Stimulated activated CD8-positive, alpha-beta memory T cell treated with anti-CD3 and anti-CD28 coated beads, Interleukin-2, amount 100 ng/mL, for 1 hour (primary cell): ENCODE data around the gene HERC5.
A peak's percentile ranks its signal among the peaks of the same experiment; 100 is the strongest.
"Not testable (repeated sequence)": the region's sequence is repeated elsewhere in the genome, so short reads cannot be mapped to it uniquely, and the experiment has no call there.

Experiments used
- DNase-seq, 2 donors: peaks; one replicate each; pipeline ENCODE4 v3.0.0-alpha.2; 2020; ENCODE audit warnings: low read depth in 2 of 2

The HERC5 gene

DNA sequence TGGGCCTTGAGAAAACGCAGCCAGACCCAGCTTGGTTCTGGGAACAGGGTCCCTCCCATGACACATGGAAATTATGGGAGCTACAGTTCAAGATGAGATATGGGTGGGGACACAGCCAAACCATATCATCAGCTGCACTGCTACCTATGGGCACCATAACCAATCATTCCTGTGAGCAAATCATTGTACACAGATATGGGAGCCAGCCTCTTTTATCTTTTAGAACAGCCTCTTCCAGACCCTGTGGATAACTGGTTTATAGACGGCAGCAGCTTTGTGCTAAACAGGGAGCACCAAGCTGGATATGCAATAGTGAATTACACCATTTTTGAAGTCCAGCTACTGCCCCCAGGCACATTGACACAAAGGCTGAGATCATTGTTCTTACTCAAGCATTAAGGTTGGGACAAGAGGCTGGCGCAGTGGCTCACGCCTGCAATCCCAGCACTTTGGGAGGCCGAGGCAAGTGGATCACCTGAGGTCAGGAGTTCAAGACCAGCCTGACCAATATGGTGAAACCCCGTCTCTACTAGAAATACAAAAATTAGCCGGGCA, 8.6 kb upstream of the HERC5 start:
- DNase-seq = not testable (repeated sequence)

DNA sequence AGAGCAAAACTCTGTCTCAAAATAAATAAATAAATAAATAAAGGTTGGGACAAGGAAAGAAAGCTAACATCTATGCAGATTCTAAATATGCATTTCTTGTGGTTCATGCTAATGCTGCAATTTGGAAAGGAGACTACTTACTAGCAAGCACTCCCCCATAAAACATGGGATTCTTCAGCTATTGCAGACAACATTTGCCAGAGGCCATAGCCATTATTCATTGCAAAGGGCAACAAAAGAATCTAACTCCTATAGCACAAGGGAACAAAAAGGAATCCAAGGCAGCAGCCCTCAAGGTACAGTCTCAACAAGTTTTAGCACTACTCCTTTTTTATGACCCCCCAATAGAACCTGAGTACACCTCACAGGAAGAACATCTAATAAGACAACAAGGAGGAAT, 8.0 kb upstream of the HERC5 start:
- no peak for DNase-seq

DNA sequence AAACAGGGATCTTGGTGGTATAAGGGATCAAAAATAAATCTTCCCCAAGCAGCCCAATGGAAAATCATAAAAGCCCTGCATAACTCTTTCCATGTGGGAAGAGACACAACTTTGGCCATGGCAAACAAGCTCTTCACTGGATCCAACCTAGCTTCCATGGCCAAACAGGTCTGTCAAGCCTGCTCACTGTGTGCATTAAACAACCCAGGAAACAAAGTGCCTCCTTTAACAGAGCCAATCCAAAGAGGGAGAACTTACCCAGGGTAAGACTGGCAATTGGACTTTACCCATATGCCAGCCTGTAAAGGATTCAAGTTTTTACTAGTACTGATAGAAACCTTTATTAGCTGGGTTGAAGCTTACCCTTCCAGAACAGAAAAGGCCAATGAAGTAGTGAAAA, 7.6 kb upstream of the HERC5 start:
- DNase-seq = no peak

DNA sequence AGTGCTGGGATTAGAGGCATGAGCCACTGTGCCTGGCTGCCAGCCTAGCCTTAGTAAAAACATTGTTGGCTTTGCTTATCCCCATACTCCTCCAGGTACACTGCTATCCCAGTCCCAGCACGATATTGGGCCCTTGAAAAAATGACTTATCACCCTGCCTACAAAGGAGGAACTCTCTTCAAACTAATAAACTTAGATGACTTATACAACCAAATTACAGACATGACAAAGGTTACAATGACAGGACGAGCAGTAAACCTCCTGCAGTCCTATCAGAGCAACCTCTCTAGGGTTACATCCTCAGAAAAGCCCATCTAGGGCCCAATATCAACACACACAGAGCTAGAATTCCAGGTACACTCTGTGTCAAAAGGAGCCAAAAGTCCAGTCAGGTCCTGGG, 5.7 kb upstream of the HERC5 start:
- DNase-seq = no peak

DNA sequence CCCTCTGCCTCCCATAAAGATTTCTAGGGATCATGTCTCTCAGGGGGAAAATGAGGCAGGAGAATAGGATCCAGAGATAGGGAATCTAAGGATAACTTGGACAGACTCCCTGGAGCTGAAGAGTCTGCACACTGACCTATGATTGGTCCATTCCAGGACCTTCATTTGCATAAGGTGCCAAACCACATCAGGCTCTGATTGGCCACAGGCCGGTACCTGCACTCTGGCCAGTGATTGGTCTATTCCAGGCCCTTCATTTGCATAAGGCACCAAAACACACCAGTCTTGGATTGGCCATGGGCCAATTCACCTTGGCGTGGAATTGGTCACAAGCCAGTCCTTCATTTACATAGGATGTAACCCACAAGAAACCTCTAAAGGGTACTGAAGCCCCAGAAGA, 4.0 kb upstream of the HERC5 start:
- DNase-seq = no peak

DNA sequence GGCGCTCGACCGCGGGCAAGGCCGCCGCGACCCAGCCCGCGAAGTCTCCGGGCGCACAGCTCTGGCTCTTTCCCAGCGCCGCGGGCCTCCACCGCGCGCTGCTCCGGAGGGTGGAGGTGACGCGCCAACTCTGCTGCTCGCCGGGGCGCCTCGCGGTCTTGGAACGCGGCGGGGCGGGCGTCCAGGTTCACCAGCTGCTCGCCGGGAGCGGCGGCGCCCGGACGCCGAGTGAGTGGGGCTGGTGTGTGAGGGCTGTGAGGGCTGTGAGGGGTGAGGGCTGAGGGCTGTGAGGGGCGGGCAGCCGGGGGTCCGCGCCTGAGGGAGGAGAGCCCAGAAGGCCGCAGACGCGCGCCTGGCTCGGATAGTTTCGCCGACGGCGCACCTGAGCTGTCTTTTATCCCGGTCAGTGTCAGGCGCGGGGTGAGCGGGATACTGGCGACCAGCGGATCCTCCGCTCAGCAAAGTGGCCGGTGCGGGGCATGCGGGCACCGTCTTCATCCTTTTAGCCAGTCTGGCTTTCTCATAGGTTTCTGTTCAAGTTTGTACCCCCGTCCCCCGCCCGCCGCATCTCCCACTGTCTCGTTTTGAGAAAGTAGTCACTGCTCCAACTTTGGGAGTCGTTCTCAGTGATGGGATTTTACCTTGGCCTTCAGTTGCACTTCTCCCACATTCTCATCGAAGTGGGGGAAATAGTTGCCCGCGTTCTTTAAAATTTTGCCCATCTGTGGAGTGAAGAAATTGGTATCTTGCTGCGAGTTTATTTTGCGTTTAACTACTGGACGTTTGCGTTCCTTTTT, 586 bp downstream of the HERC5 start:
- peak; percentile 15 to 24 for DNase-seq

DNA sequence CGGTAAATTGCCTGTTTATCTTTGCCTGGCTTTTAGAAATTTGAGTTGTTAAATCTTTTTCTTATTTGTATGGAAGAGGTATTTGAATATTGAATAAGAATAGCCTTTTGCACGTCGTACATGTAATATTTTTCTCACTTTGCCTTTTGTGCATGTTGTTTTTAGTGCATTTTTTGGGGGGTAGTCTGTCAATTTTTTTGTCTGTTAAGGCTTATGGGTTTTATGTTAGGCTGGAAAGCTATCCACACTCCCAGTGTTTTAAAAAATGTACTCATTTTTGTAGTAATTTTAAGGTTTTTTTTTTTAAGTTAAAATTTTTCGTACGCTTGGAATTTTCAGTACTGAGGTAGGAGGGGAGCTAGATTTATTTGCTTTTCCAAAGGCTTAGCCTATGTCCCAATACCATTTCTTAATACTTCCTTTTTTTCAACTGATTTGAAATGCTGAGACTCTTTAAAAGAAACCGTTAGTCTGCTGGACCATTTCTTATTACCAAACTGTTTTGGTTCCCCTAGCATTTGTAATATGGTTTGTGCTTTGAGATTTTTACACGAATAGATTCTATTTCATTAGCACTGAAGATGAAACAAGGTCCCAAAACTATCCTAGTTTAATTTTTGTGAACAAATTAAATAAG, 1.3 kb downstream of the HERC5 start:
- DNase-seq = no peak

DNA sequence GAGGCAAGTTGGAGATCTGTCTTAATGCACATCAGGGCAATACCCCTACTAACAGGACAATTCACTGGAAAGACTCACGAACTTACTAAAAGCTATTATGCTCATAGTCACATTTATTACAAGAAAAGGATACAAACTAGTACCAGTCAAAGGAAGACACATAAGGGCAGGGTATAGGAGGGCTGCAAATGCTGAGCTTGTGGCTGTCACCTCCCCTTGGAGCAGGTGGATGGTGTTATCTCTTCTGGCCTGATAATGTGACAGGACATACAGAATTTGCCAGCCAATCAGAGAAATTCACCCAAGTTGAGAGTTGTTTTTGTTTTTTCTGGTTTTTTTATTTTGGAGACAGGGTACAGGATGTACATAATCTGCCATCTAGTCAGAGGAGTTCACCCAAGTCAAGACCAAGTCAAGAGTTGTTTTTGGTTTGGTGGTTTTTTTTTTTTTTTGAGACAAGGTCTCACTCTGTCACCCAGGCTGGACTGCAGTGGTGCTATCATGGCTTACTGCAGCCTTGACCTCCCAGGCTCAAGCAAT, 8.8 kb downstream of the HERC5 start:
- DNase-seq = no peak

DNA sequence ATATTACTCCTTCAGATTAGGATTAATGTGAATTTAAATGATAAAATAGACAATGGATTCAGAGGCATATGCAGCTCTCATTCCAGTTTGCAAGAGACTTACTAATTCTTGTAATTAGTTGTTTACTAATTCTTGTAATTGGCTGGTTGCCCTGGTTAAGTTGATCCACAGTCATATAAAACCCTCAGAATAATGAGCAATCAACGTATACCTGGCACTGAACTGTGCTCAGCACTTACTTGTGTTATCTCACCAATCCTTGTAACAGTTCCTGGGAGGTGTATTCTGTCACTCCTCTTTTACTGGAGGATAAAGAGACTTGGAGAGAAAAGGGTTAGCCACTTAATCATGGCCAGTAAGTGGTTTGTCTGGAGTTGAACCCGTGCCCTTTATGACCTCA, 10.5 kb downstream of the HERC5 start:
- DNase-seq = no peak

DNA sequence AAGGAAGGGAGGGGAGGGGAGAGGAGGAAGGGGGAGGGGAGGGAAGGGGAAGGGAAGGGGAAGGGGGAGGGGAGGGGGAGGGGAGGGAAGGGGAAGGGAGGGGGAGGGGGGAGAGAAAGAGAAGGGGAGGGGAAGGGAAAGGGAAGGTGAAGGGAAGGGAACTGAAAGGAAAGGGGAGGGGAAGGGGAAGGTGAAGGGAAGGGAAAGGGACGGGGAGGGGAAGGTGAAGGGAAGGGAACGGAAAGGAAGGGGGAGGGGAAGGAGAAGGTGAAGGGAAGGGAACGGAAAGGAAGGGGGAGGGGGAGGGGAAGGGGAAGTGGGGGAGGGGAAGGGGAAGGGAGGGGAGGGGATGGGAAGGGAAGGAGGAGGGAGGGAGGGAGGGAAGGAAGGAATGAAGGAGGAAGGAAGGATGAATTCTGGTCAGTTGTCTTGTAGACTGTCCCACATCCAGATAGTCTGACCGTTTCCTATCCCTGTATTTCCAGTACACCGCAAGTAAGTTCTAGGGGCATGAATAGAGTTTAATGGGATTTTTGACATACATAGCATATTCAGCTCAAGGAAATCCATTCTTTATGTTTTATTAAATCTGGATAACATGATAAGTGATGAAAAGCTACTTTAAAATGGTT, 20.4 kb downstream of the HERC5 start:
- DNase-seq = no peak

DNA sequence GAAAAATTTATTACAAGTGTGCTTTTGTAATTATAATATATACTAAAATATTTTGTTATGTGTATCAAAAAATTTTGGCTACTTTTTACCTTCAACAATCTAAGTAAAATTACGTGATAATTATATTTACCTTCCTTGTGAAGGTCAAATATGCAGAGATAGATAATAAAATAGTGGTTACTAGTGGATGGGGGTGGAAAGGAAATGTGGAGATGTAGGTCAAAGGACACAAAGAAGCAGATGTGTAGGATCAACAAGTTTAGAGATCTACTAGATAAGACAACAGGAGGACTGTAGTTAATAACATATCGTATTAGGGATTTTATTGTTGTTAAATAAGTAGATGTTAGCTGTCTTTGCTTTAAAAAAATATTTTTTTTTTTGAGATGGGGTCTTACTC, 21.3 kb downstream of the HERC5 start:
- DNase-seq = no peak

DNA sequence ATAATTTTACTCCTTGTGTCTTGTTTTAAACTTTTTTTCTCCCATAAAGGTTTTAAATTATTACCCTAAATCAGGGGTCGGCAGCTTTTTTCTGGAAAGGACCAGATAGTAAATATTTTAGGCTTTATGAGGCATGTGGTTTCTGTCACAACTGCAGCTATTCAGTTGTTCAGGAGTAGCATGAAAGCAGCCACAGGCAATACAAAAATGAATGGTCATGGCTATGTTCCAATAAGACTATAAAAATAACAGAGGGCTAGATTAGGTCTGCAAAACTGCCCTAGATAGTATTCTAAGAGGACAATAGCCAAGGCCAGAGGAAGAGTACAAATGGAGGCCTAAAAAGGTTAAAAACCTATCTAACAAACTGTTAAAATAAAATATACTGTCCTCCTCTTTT, 24.6 kb downstream of the HERC5 start:
- no peak for DNase-seq

DNA sequence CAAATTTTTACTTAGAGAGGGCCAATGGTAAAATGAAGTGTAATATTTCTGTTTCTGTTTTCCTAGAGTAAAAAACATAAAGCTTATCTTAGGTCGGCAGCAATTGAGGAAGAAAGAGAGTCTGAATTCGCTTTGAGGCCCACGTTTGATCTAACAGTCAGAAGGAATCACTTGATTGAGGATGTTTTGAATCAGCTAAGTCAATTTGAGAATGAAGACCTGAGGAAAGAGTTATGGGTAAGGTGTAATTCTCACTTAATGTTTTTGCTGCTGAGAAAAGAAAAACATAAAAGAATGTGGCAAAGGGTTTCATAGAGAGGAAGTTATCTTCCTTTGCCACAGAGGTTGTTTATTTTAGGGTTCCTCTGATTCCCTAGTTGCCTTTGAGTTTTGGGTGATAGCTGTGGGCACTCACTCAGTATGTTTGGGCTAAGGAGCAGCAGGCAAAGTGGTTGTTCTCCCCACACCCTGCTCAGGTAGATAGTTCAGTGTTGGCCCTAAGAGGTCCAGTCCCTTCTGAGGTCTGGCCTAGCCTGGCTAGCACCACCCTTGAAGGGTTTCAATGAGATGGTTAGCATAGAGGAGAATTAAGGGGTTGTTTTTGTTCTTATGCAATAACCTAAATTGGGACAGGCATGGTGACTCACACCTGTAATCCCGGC, 32.3 kb downstream of the HERC5 start:
- DNase-seq = no peak

DNA sequence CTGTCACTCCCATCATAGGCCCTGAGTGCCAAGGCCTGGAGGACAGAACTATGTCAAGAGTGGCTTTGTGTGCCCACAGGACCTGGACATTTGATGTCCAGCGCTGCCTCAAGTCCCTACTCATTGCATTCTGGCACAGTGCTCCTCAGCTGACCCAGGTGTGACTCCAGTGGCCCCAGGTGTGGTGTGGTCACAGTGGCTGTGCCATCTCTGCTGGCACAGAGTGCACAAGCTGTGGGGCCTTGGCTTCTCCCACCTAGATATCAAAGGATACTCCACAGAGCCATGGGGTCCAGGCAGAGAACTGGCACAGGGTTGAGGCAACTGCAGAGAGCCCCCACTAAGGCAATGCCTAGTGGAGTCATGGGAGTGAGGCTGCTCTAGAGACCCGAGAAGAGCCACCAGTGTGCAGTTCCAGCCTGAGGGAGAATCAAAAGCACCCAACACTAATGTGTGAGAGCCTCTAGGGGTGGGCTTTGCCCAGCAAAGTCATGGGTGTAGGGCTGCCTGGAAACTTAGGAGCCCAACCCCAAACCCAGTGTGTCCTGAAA, 41.0 kb downstream of the HERC5 start:
- no peak for DNase-seq

DNA sequence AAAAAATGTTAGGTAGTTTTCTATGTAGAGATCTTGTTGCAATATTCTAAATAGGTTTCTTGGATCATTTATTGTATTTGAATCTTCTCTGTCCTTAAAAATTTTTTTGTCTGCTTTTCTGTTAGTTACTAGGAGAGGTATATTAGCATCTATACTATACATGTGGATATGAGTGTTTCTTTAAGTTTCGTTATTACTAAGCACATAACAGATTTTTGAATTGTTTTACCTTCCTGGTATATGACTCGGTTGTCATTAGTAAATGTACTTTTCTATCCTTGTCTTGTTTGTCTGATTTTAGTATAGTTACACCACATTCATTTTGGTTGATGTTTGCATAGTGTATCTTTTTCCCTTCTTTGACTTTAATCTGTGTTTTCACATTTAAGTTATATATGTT, 46.4 kb downstream of the HERC5 start:
- DNase-seq = no peak

DNA sequence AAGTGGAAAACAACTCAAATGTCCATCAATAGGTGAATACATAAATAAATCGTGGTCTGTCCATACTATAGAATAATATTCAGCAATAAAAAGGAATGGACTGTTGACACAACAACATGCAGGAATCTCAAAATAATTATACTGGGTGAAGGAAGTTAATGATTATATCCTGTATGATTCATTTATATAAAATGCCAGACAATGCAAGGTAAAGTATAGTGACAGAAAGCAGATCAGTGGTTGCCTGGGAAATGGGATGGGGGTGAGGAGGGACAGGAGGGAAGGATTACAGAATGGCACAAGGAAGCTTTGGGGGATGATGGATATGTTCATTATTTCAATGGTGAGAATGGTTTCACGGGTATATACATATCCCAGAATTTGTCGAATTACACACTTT, 54.3 kb downstream of the HERC5 start:
- no peak for DNase-seq

DNA sequence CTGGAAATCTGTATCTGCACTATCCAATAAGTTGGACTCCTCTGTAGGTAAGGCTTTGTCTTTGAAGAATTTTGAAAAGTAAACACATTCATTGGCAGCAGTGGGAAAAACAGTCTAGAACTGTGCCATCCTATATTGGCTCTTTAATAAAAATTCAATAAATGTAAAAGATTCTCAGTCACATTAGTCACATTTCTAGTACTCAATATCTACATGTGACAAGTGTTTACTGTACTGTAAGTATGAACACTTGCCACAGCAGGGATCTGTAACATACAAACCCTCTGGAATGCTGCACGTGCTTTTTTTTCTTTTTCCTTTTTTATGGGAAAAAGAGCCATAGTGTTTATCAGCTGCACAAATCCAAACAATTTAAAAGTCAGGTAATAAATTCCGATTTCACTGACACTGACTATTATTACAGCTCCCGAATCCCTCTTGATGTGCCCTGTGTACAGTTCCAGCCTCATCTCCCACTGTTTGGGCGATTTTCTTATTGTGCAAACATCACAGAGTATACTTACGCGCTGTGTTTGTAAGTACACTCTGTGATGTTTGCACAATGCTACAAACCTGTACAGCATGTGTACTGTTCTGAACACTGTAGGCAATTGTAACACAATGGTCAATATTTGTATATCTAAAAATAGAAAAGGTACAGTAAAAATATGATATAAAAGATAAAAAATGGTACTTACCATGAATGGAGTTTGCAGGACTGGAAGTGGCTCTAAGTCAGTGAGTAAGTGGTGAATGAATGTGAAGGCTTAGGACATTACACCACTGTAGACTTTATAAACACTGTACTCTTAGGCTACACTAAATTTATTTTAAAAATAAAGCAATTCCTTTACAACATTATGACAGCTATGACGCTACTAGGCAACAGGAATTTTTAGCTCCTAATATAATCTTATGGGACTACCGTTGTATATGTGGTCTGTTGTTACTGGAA, 57.9 kb downstream of the HERC5 start:
- no peak for DNase-seq

DNA sequence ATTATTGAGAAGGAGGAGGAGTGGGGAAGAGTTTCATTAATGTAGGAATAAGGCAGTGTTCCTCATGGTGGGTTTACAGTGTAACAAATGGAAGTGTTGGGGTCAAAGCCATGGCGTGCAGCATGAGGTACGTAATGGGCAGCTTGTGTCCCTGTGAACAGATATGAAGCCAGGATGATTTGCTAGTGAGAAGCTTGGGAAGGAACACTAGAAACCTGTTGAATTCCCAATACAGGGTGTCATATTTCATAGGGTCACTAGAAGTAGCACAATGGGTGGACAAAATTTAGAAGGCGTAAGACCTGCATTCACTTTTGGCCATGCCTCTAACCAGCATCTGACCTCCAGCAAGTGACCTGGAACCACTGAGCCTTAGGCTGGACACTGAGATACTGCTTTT, 59.8 kb downstream of the HERC5 start:
- no peak for DNase-seq

DNA sequence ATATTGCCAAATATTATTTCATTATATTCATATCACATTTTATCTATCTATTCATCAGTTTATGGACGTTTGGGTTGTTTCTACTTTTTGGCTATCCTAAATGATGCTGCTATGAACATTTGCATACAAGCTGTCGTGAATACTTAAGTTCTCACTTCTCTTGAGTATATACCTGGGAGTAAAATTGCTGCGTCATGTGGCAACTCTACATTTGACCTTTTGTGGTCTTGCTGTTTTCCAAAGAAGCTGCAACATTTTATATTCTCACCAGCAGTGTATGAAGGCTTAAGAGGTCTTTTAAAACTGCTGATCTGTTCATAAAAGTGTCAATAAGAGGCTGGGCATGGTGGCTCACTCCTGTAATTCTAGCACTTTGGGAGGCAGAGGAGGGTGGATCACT, 60.9 kb downstream of the HERC5 start:
- no peak for DNase-seq

DNA sequence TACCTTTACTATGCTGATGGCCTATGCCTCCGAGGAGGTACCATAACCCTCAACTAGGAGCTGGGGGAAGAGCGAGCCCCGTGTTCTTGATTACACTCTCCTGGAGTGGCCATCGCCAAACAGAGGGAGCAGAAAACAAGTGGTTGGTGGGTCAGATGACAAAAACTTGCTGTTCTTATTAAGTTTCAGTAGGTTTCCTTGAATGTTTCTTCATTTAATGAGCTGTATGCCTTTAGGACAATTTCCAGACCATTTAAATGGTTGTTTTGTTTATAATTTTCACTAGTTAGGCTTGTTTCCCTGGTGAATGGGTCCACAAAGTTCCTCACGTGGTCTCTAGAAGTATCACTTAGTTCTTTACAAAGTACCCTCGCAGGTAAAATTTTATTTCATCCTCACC, 62.0 kb downstream of the HERC5 start:
- DNase-seq = no peak
